ENCODE data around the gene PARP11. TPM values are rescaled to one million over a fixed set of nuclear protein-coding genes. Genes with fewer than 3 reads are reported as not detected.

The PARP11 gene
- 0.98 and 7.2 TPM in 2 replicates for total RNA-seq

GRCh38 chr12:3872800-3873636 lies at the start of gene PARP11:
TSS of gene PARP11 (minus strand) at chr12:3873399. CDS start at chr12:3873229, 170 bp downstream.

Other genes starting within 250 kb of the PARP11 start
- gene CRACR2A, start 120.3 kb downstream of the PARP11 start, total RNA-seq: 1.8 and 8.1 TPM in 2 replicates

Data from mesangial cell (primary cell).